Temporal lobe (tissue), 2 donors: ENCODE data around the gene RC3H2. TPM values are rescaled to one million over a fixed set of nuclear protein-coding genes. Genes with fewer than 3 reads are reported as not detected.

Experiments used
- small RNA-seq: library from RNA; depleted of rRNA; stranded (forward); fragments of <200 nt; gene quantifications from one replicate; pipeline ENCODE3, GENCODE V24; 2014; ENCODE audit warnings: low replicate concordance
- total RNA-seq: library from RNA; depleted of rRNA; stranded (reverse); fragments of >200 nt; gene quantifications from one replicate; pipeline ENCODE4 v1.2.3, GENCODE V29; 2014

The RC3H2 gene
- total RNA-seq, 1 donor from 2014 or later, result 95.1 TPM

Small RNA genes lying within 50 kb of the gene (small RNA-seq; reads per million reads assigned to genes)
- gene RNY1P15 (not detected), gene SNORD90 (3,985 reads per million, percentile 100 among the genes with 10 or more reads in this experiment)

Other genes starting within 250 kb of the RC3H2 start
- not detected for gene OR1B1, start 247.7 kb downstream of the RC3H2 start, total RNA-seq
- not detected for gene OR1L1, start 243.6 kb downstream of the RC3H2 start, total RNA-seq
- not detected for gene OR1L3, start 230.2 kb downstream of the RC3H2 start, total RNA-seq
- gene OR1L4, start 181.4 kb downstream of the RC3H2 start, total RNA-seq, result not detected
- gene OR1L6, start 163.1 kb downstream of the RC3H2 start, total RNA-seq, result not detected
- not detected for gene OR5C1, start 116.4 kb downstream of the RC3H2 start, total RNA-seq
- not detected for gene OR1K1, start 105.2 kb downstream of the RC3H2 start, total RNA-seq
- 32.5 TPM for gene PDCL, start 76.8 kb downstream of the RC3H2 start, total RNA-seq
- gene ZBTB6, start 8.0 kb upstream of the RC3H2 start, total RNA-seq, result 59.7 TPM
- gene ZBTB26, start 26.2 kb upstream of the RC3H2 start, total RNA-seq, result 12.5 TPM
- gene RABGAP1, start 35.7 kb upstream of the RC3H2 start, total RNA-seq, result 96.1 TPM
- gene GPR21, start 128.3 kb upstream of the RC3H2 start, total RNA-seq, result 10.3 TPM